HCT116 (cell line): ENCODE measurements around the gene MPV17L.
"Not testable (repeated sequence)": the region's sequence is repeated elsewhere in the genome, so short reads cannot be mapped to it uniquely, and the experiment has no call there.

Source experiments
- CTCF ChIP-seq, 3 experiments: fragments of 200-600 bp in 1 of 3; sonication (generic) in 1 of 3; IDR thresholded peaks in 2 of 3; conservative IDR thresholded peaks in 1 of 3; 2 replicates each; pipeline ENCODE4 v1.5.1; 2012 to 2017; ENCODE audit warnings: low read depth in 2 of 3, low read length in 2 of 3, antibody characterized with exemption in 1 of 3, borderline replicate concordance in 1 of 3, control low read depth in 1 of 3, mild to moderate bottlenecking in 1 of 3, mixed read lengths in 1 of 3, mixed run types in 1 of 3, moderate library complexity in 1 of 3; ENCODE audit not compliant: insufficient read depth in 1 of 3
- POLR2A ChIP-seq: IDR thresholded peaks from 2 replicates; pipeline ENCODE4 v1.7.0; 2011; ENCODE audit warnings: borderline replicate concordance; ENCODE audit not compliant: insufficient read depth, insufficient read length; ENCODE audit errors: extremely low read depth
- POLR2AphosphoS5 ChIP-seq: IDR thresholded peaks from 2 replicates; pipeline ENCODE4 v1.6.1; 2011; ENCODE audit warnings: mild to moderate bottlenecking, low read depth, low read length, moderate library complexity

GRCh38 chr16:15352852-15353251, 42.7 kb upstream of the MPV17L start:
- TF ChIP-seq CTCF (IDR thresholded peaks at IDR 0.05 in 2 of 3, conservative IDR thresholded peaks at IDR 0.05 in 1 of 3; ENCODE audit: borderline replicate concordance in 1 of 3, insufficient read depth in 1 of 3, low read depth in 2 of 3, low read length in 2 of 3); POLR2A; POLR2AphosphoS5: not testable (repeated sequence)
